Naive thymus-derived CD4-positive, alpha-beta T cell (primary cell): ENCODE measurements around the gene EPHB1. TPM values are rescaled to one million over a fixed set of nuclear protein-coding genes. Genes with fewer than 3 reads are reported as not detected.

Source experiments
- ATAC-seq: fragments of 150-1000 bp; cut with Tn5 transposase; 2 replicates; pipeline ENCODE4 v1.10.0; 2021; ENCODE audit warnings: mild to moderate bottlenecking, moderate library complexity
- CTCF ChIA-PET: fragments of 350-600 bp; sonication (Branson Sonifier 250); formaldehyde crosslinking; loops from one replicate; lab custom pipeline; 2021; ENCODE audit warnings: antibody characterized with exemption; lab: Charles Lee
- POLR2A ChIA-PET: fragments of 350-600 bp; sonication (Branson Sonifier 250); formaldehyde crosslinking; loops from one replicate; lab custom pipeline; 2021; ENCODE audit warnings: antibody characterized with exemption, inconsistent platforms; lab: Charles Lee
- DNase-seq, 9 donors: peaks; one replicate each; pipeline versions ENCODE4 v3.0.0 to v3.0.0-alpha.2; 2020 to 2022; ENCODE audit warnings: mixed read lengths in 1 of 9
- H3K27ac ChIP-seq: one replicate; pipeline ENCODE4 v1.7.0; 2013; ENCODE audit warnings: mild to moderate bottlenecking, low read depth, low read length, moderate library complexity
- H3K27me3 ChIP-seq, 2 donors: one replicate each; pipeline ENCODE4 v1.7.0; 2013; ENCODE audit warnings: low read length in 2 of 2, mild to moderate bottlenecking in 2 of 2, moderate library complexity in 2 of 2; ENCODE audit not compliant: control insufficient read depth in 2 of 2, insufficient read depth in 2 of 2
- H3K36me3 ChIP-seq, 3 experiments: 1 replicate in 2 of 3; 2 replicates in 1 of 3; pipeline ENCODE4 v1.7.0; 2013; ENCODE audit warnings: low read length in 3 of 3, mild to moderate bottlenecking in 3 of 3, moderate library complexity in 1 of 3; ENCODE audit not compliant: insufficient read depth in 3 of 3, control insufficient read depth in 2 of 3
- H3K4me1 ChIP-seq, 2 donors: one replicate each; pipeline ENCODE4 v1.7.0; 2013; ENCODE audit warnings: low read length in 2 of 2, mild to moderate bottlenecking in 2 of 2, moderate library complexity in 1 of 2; ENCODE audit not compliant: control insufficient read depth in 2 of 2, insufficient read depth in 2 of 2
- H3K4me3 ChIP-seq: 2 replicates; pipeline ENCODE4 v1.7.0; 2013; ENCODE audit warnings: mild to moderate bottlenecking, low read length
- H3K9me3 ChIP-seq, 3 experiments: 1 replicate in 2 of 3; 2 replicates in 1 of 3; pipeline ENCODE4 v1.7.0; 2013; ENCODE audit warnings: low read length in 3 of 3; ENCODE audit not compliant: control insufficient read depth in 2 of 3
- H3K27ac Mint-ChIP-seq, 9 donors: one replicate each; pipeline ENCODE4 v1.8.0; 2020 to 2022; ENCODE audit warnings: mixed read lengths in 9 of 9, mild to moderate bottlenecking in 8 of 9, moderate library complexity in 5 of 9, inconsistent platforms in 2 of 9
- H3K27me3 Mint-ChIP-seq, 5 donors: one replicate each; pipeline ENCODE4 v1.8.0; 2021 to 2022; ENCODE audit warnings: mixed read lengths in 5 of 5, mild to moderate bottlenecking in 1 of 5
- H3K36me3 Mint-ChIP-seq, 5 donors: one replicate each; pipeline ENCODE4 v1.8.0; 2020 to 2022; ENCODE audit warnings: mixed read lengths in 5 of 5, mild to moderate bottlenecking in 3 of 5, inconsistent platforms in 1 of 5
- H3K4me1 Mint-ChIP-seq, 7 donors: one replicate each; pipeline ENCODE4 v1.8.0; 2020 to 2022; ENCODE audit warnings: mixed read lengths in 7 of 7, mild to moderate bottlenecking in 3 of 7, inconsistent platforms in 1 of 7
- H3K4me3 Mint-ChIP-seq, 10 donors: one replicate each; pipeline ENCODE4 v1.8.0; 2020 to 2022; ENCODE audit warnings: mild to moderate bottlenecking in 10 of 10, mixed read lengths in 10 of 10, moderate library complexity in 6 of 10, inconsistent platforms in 2 of 10
- H3K9me3 Mint-ChIP-seq, 11 donors: one replicate each; pipeline ENCODE4 v1.8.0; 2020 to 2022; ENCODE audit warnings: mixed read lengths in 11 of 11, mild to moderate bottlenecking in 4 of 11, inconsistent platforms in 1 of 11, moderate library complexity in 1 of 11
- intact Hi-C, 2 donors: fragments of 100-400 bp; cut with micrococcal nuclease; formaldehyde crosslinking; loops; one replicate each; pipeline ENCODE4 v1.15.1; 2023
- polyA plus RNA-seq, 2 donors: library from polyadenylated mRNA; unstranded; fragments of 300-500 nt; fragmentation: Illumina TruSeq; gene quantifications; one replicate each; pipeline ENCODE4 v1.2.3, GENCODE V29; 2021
- total RNA-seq, 6 experiments: library from RNA in 5 of 6; stranded (reverse) in 5 of 6; gene quantifications; 1 replicate in 5 of 6; 2 replicates in 1 of 6; pipeline ENCODE4 v1.2.3 and lab custom pipeline; 2021 to 2026

Gene EPHB1
- total and polyA plus RNA-seq, 7 experiments from 2014 or later: 1.6 to 2.2 (median 1.8) TPM; not detected in 4

GRCh38 chr3:135235541-135235940 lies 440.5 kb downstream of the EPHB1 start:
- intact Hi-C loops: no loop called here
- no peaks in the 10 kb centered on the region for H3K36me3 Mint-ChIP-seq
- no peaks in the 10 kb centered on the region for H3K4me1 ChIP-seq
- H3K27me3 ChIP-seq: no peaks in the 10 kb centered on the region
- H3K9me3 ChIP-seq: no peaks in the 10 kb centered on the region
- ChIA-PET CTCF (interaction anchor here (0.7 kb wide), 1 partner anchor 17 kb away, joined by 3 read pairs; no protein-coding TSS in a partner anchor), POLR2A (no interaction called here)
- peaks cover 0 to 17% (median 1%) of the 10 kb centered on the region in 11 donors for H3K9me3 Mint-ChIP-seq
- H3K27me3 Mint-ChIP-seq: peaks cover 0 to 11% (median 3%) of the 10 kb centered on the region in 5 donors
- no peak for ATAC-seq
- no peak overlapping the region for H3K4me3 ChIP-seq
- no peaks in the 10 kb centered on the region for H3K4me1 Mint-ChIP-seq
- no peak overlapping the region for H3K27ac Mint-ChIP-seq
- no peak overlapping the region for H3K4me3 Mint-ChIP-seq
- H3K36me3 ChIP-seq: no peaks in the 10 kb centered on the region
- no peak overlapping the region for H3K27ac ChIP-seq
- no peak for DNase-seq

- no peaks in the 10 kb centered on the region for H3K9me3 ChIP-seq
- Mint-ChIP-seq H3K4me3 (no peak overlapping the region), H3K27ac (no peak overlapping the region), H3K27me3 (peaks cover 0 to 11% (median 5%) of the 10 kb centered on the region in 5 donors), H3K4me1 (no peaks in the 10 kb centered on the region), H3K9me3 (peaks cover 0 to 14% (median 0%) of the 10 kb centered on the region in 11 donors), H3K36me3 (no peaks in the 10 kb centered on the region)
- intact Hi-C loops: no loop called here
- no peaks in the 10 kb centered on the region for H3K4me1 ChIP-seq
- no peaks in the 10 kb centered on the region for H3K36me3 ChIP-seq
- H3K4me3 ChIP-seq: no peak overlapping the region
- no peak overlapping the region for H3K27ac ChIP-seq
- ChIA-PET POLR2A (no interaction called here), CTCF (no interaction called here)
- no peak for DNase-seq
- no peaks in the 10 kb centered on the region for H3K27me3 ChIP-seq
- ATAC-seq: no peak
Measured at GRCh38 chr3:135237371-135238143, 442.5 kb downstream of the EPHB1 start.

- no peak overlapping the region for H3K4me3 Mint-ChIP-seq
- H3K27ac ChIP-seq: no peak overlapping the region
- H3K27ac Mint-ChIP-seq: no peak overlapping the region
- ATAC-seq (no peak), DNase-seq (no peak)
- peaks cover 0 to 11% (median 7%) of the 10 kb centered on the region in 5 donors for H3K27me3 Mint-ChIP-seq
- H3K9me3 ChIP-seq: no peaks in the 10 kb centered on the region
- H3K36me3 ChIP-seq: no peaks in the 10 kb centered on the region
- H3K9me3 Mint-ChIP-seq: peaks cover 0 to 12% (median 0%) of the 10 kb centered on the region in 11 donors
- CTCF ChIA-PET: no interaction called here
- no peaks in the 10 kb centered on the region for H3K4me1 Mint-ChIP-seq
- H3K4me1 ChIP-seq: no peaks in the 10 kb centered on the region
- H3K27me3 ChIP-seq: no peaks in the 10 kb centered on the region
- no peaks in the 10 kb centered on the region for H3K36me3 Mint-ChIP-seq
- intact Hi-C loops: no loop called here
- no peak overlapping the region for H3K4me3 ChIP-seq
- POLR2A ChIA-PET: no interaction called here
Measured at GRCh38 chr3:135238236-135238830, 443.3 kb downstream of the EPHB1 start.

- ChIA-PET POLR2A (no interaction called here), CTCF (interaction anchor here (0.6 kb wide), 1 partner anchor 53 kb away, joined by 3 read pairs; no protein-coding TSS in a partner anchor)
Measured at GRCh38 chr3:135238871-135239614, 444.0 kb downstream of the EPHB1 start.

GRCh38 chr3:135239615-135239884 lies 444.5 kb downstream of the EPHB1 start:
- intact Hi-C loops: no loop called here
- ChIA-PET CTCF (interaction anchor here (0.6 kb wide), 1 partner anchor 53 kb away, joined by 3 read pairs; no protein-coding TSS in a partner anchor), POLR2A (no interaction called here)
- H3K4me3 ChIP-seq: no peak overlapping the region
- no peaks in the 10 kb centered on the region for H3K4me1 ChIP-seq
- no peaks in the 10 kb centered on the region for H3K27me3 ChIP-seq
- no peaks in the 10 kb centered on the region for H3K36me3 ChIP-seq
- no peak overlapping the region for H3K27ac Mint-ChIP-seq
- no peaks in the 10 kb centered on the region for H3K9me3 ChIP-seq
- peaks cover 0 to 4% (median 0%) of the 10 kb centered on the region in 11 donors for H3K9me3 Mint-ChIP-seq
- no peak overlapping the region for H3K4me3 Mint-ChIP-seq
- peaks cover 0 to 11% (median 8%) of the 10 kb centered on the region in 5 donors for H3K27me3 Mint-ChIP-seq
- ATAC-seq: no peak
- no peaks in the 10 kb centered on the region for H3K36me3 Mint-ChIP-seq
- no peak overlapping the region for H3K27ac ChIP-seq
- H3K4me1 Mint-ChIP-seq: no peaks in the 10 kb centered on the region
- DNase-seq: no peak

More at GRCh38 chr3:135238871-135239614, 444.0 kb downstream of the EPHB1 start:
- H3K9me3 Mint-ChIP-seq: peaks cover 0 to 9% (median 0%) of the 10 kb centered on the region in 11 donors
- Histone ChIP-seq H3K4me1 (no peaks in the 10 kb centered on the region), H3K4me3 (no peak overlapping the region), H3K36me3 (no peaks in the 10 kb centered on the region), H3K27me3 (no peaks in the 10 kb centered on the region), H3K27ac (no peak overlapping the region), H3K9me3 (no peaks in the 10 kb centered on the region)
- no peak overlapping the region for H3K27ac Mint-ChIP-seq
- H3K4me3 Mint-ChIP-seq: no peak overlapping the region
- no peaks in the 10 kb centered on the region for H3K36me3 Mint-ChIP-seq
- ATAC-seq (no peak), DNase-seq (no peak)
- no peaks in the 10 kb centered on the region for H3K4me1 Mint-ChIP-seq
- intact Hi-C loops: no loop called here
- peaks cover 0 to 11% (median 8%) of the 10 kb centered on the region in 5 donors for H3K27me3 Mint-ChIP-seq

GRCh38 chr3:135240426-135240825 lies 445.4 kb downstream of the EPHB1 start:
- CTCF ChIA-PET: no interaction called here
- Histone ChIP-seq H3K36me3 (no peaks in the 10 kb centered on the region), H3K4me1 (no peaks in the 10 kb centered on the region), H3K27me3 (no peaks in the 10 kb centered on the region), H3K27ac (no peak overlapping the region), H3K4me3 (no peak overlapping the region), H3K9me3 (no peaks in the 10 kb centered on the region)
- Mint-ChIP-seq H3K4me3 (no peak overlapping the region), H3K4me1 (no peaks in the 10 kb centered on the region), H3K27ac (no peak overlapping the region), H3K9me3 (peaks cover 0 to 4% (median 0%) of the 10 kb centered on the region in 11 donors), H3K36me3 (no peaks in the 10 kb centered on the region), H3K27me3 (peaks cover 0 to 11% (median 8%) of the 10 kb centered on the region in 5 donors)
- no peak for DNase-seq
- no peak for ATAC-seq
- intact Hi-C loops: no loop called here
- POLR2A ChIA-PET: no interaction called here
